Heart left ventricle (tissue), 16 donors: Measurements from ENCODE around the gene IPO13. TPM values are rescaled to one million over a fixed set of nuclear protein-coding genes. Genes with fewer than 3 reads are reported as not detected.
A peak's percentile ranks its signal among the peaks of the same experiment; 100 is the strongest.

Experiments used
- ATAC-seq, 4 donors: fragments of 200-7000 bp; cut with Tn5 transposase; one replicate each; pipeline ENCODE4 v1.9.1; 2020 to 2022; ENCODE audit warnings: moderate library complexity in 4 of 4, mild to moderate bottlenecking in 3 of 4, moderate number of reproducible peaks in 1 of 4
- DNase-seq, 5 donors: peaks; one replicate each; pipeline ENCODE4 v3.0.0-alpha.2; 2020
- H3K27ac ChIP-seq, 12 donors: fragments of 200-600 bp; sonication (generic) in 4 of 12; one replicate each; pipeline versions ENCODE4 v1.5.0 to v1.8.0; 2016 to 2022; ENCODE audit warnings: mild to moderate bottlenecking in 2 of 12
- H3K27me3 ChIP-seq, 9 donors: fragments of 200-600 bp; sonication (generic) in 2 of 9; one replicate each; pipeline versions ENCODE4 v1.5.1 to v1.8.0; 2016 to 2022; ENCODE audit warnings: mild to moderate bottlenecking in 3 of 9
- H3K36me3 ChIP-seq, 9 donors: fragments of 200-600 bp; sonication (generic) in 2 of 9; one replicate each; pipeline versions ENCODE4 v1.5.0 to v1.8.0; 2018 to 2022; ENCODE audit warnings: mild to moderate bottlenecking in 2 of 9
- H3K4me1 ChIP-seq, 12 donors: fragments of 200-600 bp; sonication (generic) in 4 of 12; one replicate each; pipeline versions ENCODE4 v1.5.0 to v1.8.0; 2016 to 2022; ENCODE audit warnings: mild to moderate bottlenecking in 3 of 12
- H3K4me3 ChIP-seq, 12 donors: fragments of 200-600 bp; sonication (generic) in 4 of 12; one replicate each; pipeline versions ENCODE4 v1.5.0 to v1.8.0; 2017 to 2022; ENCODE audit warnings: mild to moderate bottlenecking in 9 of 12, moderate library complexity in 4 of 12
- H3K9me3 ChIP-seq, 12 donors: fragments of 200-600 bp; sonication (generic) in 4 of 12; one replicate each; pipeline versions ENCODE4 v1.5.0 to v1.8.0; 2016 to 2022; ENCODE audit warnings: mild to moderate bottlenecking in 1 of 12
- POLR2A ChIP-seq, 2 donors: fragments of 450-650 bp; IDR thresholded peaks; one replicate each; pipeline ENCODE4 v1.6.1; 2017; ENCODE audit warnings: antibody characterized with exemption in 2 of 2, mild to moderate bottlenecking in 2 of 2, moderate library complexity in 2 of 2
- WGBS, 4 donors: extraction: QIAGEN DNeasy Blood & Tissue Kit in 2 of 4; methylation state at CpG; one replicate each; pipeline versions ENCODE4 v1.1.5 to v1.1.7; 2013 to 2018; 5-methylcytosine and 5-hydroxymethylcytosine counted together
- intact Hi-C, 10 donors: fragments of 100-400 bp; cut with DNase I; formaldehyde crosslinking; loops; one replicate each; pipeline versions ENCODE4 v1.11.1 to v1.14.2; 2022
- polyA plus RNA-seq, 2 donors: library from polyadenylated mRNA; stranded (reverse); fragments of 200-250 nt; gene quantifications; one replicate each; pipeline ENCODE4 v1.2.3, GENCODE V29; 2013
- total RNA-seq, 9 donors: library from RNA; depleted of rRNA in 2 of 9; stranded (reverse); fragments of >200 nt in 2 of 9; fragmentation: NEBNext Ultra II Directional in 3 of 9; extraction: Animal tissue kit (Norgen Biotek cat#: 25700) in 3 of 9; gene quantifications; one replicate each; pipeline versions ENCODE4 v1.1.0 to v1.2.4, GENCODE V29; 2016 to 2023
- TF ChIP-seq, protein P1 (sequence below), 12 donors: fragments of 200-600 bp; sonication (generic) in 4 of 12; IDR thresholded peaks; one replicate each; pipeline versions ENCODE4 v1.5.0 to v1.8.0; 2018 to 2022; ENCODE audit warnings: antibody characterized with exemption in 12 of 12, mild to moderate bottlenecking in 5 of 12
- donor health status: ischemic (EF 13 %, LVEDD 7.1; RV severe dilation, severe dysfunction).
- donor health status: healthy with polysubstance abuse.
- donor health status: DM: no; HTN: yes; CAD: no.
- donor health status: DM: no; HTN: no; CAD: no.
- donor health status: ischemic (EF 25% LVEDD 6.9; RV normal size, moderate dysfunction).
- donor health status: ischemic (EF 25% LVEDD 5.7; RV mildly dilated, moderate dysfunction).
- donor health status: healthy.
- donor health status: DM: yes; HTN: yes; CAD: no.
- donor health status: ischemic (EF 35%, LVEDD 5.7; RV mildly dilated, moderate dysfunction).
- donor health status: nonischemic (EF 11% LVEDD 7.7; RV severe dilation, severe dysfunction).
- donor health status: DM: yes; HTN: yes; CAD: no.
- donor health status: PGD.
- donor health status: ischemic (EF 29% LVEDD 5.4; RV normal size, mild dysfunction).
- donor health status: nonischemic (EF 23%, LVEDD 6.1; RV moderate dilation, normal function).

IPO13 gene
- total and polyA plus RNA-seq, 11 donors: 29.9 to 71.0 (median 54.6) TPM

GRCh38 chr1:43973981-43974442 lies 27.3 kb downstream of the IPO13 start:
- Histone ChIP-seq H3K4me3 (peak overlapping the region; percentile 59 to 93 (median 89)), H3K9me3 (no peaks in the 10 kb centered on the region), H3K4me1 (peaks cover 6 to 61% (median 44%) of the 10 kb centered on the region in 12 donors), H3K27me3 (no peaks in the 10 kb centered on the region), H3K27ac (peak overlapping the region; percentile 83 to 97 (median 92)), H3K36me3 (peaks cover 0 to 40% (median 27%) of the 10 kb centered on the region in 9 donors)
- ATAC-seq (no peak), DNase-seq (peak in 1 of 5 donors; percentile 3)
- 33 to 40% (median 39%) methylated on average over 9 of the region's 9 CpGs for WGBS, 4 donors
- intact Hi-C loops: loop anchor here in 4 of 10 donors (1.0 to 2.0 kb wide), 2 partner anchors 27 to 28 kb away; partner anchors contain the start of gene IPO13 (in 4 of the 4)
- TF ChIP-seq, protein P1, sequence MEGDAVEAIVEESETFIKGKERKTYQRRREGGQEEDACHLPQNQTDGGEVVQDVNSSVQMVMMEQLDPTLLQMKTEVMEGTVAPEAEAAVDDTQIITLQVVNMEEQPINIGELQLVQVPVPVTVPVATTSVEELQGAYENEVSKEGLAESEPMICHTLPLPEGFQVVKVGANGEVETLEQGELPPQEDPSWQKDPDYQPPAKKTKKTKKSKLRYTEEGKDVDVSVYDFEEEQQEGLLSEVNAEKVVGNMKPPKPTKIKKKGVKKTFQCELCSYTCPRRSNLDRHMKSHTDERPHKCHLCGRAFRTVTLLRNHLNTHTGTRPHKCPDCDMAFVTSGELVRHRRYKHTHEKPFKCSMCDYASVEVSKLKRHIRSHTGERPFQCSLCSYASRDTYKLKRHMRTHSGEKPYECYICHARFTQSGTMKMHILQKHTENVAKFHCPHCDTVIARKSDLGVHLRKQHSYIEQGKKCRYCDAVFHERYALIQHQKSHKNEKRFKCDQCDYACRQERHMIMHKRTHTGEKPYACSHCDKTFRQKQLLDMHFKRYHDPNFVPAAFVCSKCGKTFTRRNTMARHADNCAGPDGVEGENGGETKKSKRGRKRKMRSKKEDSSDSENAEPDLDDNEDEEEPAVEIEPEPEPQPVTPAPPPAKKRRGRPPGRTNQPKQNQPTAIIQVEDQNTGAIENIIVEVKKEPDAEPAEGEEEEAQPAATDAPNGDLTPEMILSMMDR (IDR thresholded peaks at IDR 0.05): no peak
- no peak for TF ChIP-seq POLR2A (IDR thresholded peaks at IDR 0.05)

DNA sequence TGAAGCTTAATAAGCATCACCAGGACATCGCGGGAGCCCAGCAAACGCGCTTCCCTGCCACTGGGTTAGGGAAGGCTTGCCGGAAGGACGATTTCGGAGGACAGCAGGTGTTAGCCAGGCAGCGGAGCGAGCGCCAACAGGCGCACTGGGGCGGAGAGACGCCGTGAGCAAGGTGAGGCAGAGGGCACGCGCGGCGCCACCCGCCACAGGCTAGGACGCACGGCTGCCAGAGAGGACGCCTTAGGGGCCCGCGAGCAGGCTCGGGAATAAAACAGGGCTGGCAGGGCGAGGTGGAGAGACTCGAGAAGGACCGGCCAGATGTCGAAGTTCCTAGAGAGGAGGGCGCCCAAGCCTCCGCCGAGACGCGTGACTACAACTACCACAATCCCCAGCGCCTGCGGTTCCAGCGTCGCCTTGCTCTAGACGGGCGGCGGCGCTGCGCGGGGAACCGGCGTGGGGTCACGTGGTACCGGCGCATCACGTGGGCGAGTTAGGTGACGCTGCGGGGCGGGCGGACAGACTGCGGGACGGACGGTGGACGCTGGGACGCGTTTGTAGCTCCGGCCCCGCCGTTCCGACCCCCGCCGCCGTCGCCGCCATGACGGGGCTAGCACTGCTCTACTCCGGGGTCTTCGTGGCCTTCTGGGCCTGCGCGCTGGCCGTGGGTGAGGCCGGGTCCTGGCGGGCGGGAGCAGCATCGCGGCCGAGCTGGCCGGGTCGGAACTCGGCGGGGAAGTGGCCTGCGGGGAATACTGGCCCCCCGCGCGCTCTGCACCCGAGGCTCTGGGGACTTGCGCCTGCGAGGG lies 27.9 kb downstream of the IPO13 start, which contains the start of gene ATP6V0B:
ATP6V0B (plus strand) TSS at position 518 of the 806 bp plus-strand sequence; CDS start at position 599, 81 bp downstream.
- Histone ChIP-seq H3K36me3 (peaks cover 0 to 40% (median 27%) of the 10 kb centered on the region in 9 donors), H3K4me1 (peaks cover 6 to 61% (median 46%) of the 10 kb centered on the region in 12 donors), H3K9me3 (no peaks in the 10 kb centered on the region), H3K27me3 (no peaks in the 10 kb centered on the region), H3K4me3 (peak within 1 kb of the TSS; percentile 59 to 93 (median 89)), H3K27ac (peak within 1 kb of the TSS; percentile 83 to 97 (median 92))
- peak in 1 of 2 donors; percentile 96 for TF ChIP-seq POLR2A (IDR thresholded peaks at IDR 0.05)
- TF ChIP-seq, protein P1 (IDR thresholded peaks at IDR 0.05): peak in 8 of 12 donors; percentile 15 to 48 (median 24)
- 0 to 1% (median 1%) methylated on average over 48 to 93 of the region's 93 CpGs for WGBS, 4 donors
- intact Hi-C loops: loop anchor here in 4 of 10 donors (1.0 to 2.0 kb wide), 2 partner anchors 28 kb away; partner anchors contain the start of gene IPO13 (in 4 of the 4)
- DNase-seq (peak; percentile 97 to 98 (median 98)), ATAC-seq (peak; percentile 82 to 88 (median 86))

DNA sequence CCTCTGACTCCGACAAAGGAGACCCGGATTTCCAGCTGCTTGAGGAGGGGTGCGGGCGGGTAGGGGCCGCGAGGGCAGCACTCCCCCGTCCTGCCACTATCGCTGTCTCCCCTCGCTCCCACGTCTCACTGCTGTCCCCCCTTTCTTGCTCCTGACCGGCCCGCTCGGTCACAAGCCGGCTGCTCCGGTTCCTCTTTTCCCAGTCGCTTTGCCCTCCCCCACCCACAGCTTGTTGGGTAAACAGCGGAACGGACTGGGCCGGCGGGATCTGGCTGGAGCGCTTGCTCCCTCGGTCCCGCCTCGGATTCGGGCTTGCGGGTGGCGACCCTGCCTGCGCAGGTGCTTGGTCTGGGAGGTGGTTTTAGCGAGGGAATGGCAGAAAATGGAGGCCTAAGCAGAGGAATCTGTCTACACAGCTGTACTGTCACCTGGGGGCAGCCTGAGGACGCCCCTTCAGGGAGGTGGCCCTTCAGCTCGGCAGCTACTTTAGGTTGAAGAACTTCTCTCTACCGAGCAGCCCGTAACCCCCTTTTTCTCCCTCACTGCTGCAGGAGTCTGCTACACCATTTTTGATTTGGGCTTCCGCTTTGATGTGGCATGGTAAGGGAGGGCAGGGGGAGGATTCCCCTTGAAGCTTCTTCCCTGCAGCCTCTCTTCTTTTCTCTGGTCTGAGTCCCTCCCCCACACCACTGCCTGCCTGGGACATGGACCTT lies 28.7 kb downstream of the IPO13 start:
- TF ChIP-seq, protein P1 (IDR thresholded peaks at IDR 0.05): no peak
- TF ChIP-seq POLR2A (IDR thresholded peaks at IDR 0.05): no peak
- no peaks in the 10 kb centered on the region for H3K27me3 ChIP-seq
- DNase-seq (peak; percentile 65 to 80 (median 70)), ATAC-seq (peak in 3 of 4 donors; percentile 10 to 15 (median 10))
- H3K9me3 ChIP-seq: no peaks in the 10 kb centered on the region
- H3K36me3 ChIP-seq: peaks cover 0 to 40% (median 27%) of the 10 kb centered on the region in 9 donors
- WGBS, 4 donors: 2 to 3% (median 3%) methylated on average over 32 to 34 of the region's 34 CpGs
- H3K27ac ChIP-seq: peak overlapping the region; percentile 83 to 97 (median 92)
- peak overlapping the region; percentile 59 to 93 (median 89) for H3K4me3 ChIP-seq
- H3K4me1 ChIP-seq: peaks cover 4 to 66% (median 51%) of the 10 kb centered on the region in 12 donors
- intact Hi-C loops: loop anchor here in 2 of 10 donors (2.0 kb wide), 1 partner anchor 29 kb away; the partner anchor contains the start of gene IPO13 (in 2 of the 2)
